HT1080 (cell line): ENCODE measurements around the gene SLC6A17. TPM values are rescaled to one million over a fixed set of nuclear protein-coding genes. Genes with fewer than 3 reads are reported as not detected.
A peak's percentile ranks its signal among the peaks of the same experiment; 100 is the strongest.

Experiments used
- DNase-seq: peaks from one replicate; pipeline ENCODE4 v3.0.0-alpha.2; 2015; ENCODE audit warnings: low read depth
- total RNA-seq: library from RNA; depleted of rRNA; stranded (reverse); fragments of >200 nt; shearing (Covaris generic); gene quantifications from 2 replicates; pipeline ENCODE4 v1.2.3, GENCODE V29; 2014

SLC6A17 gene
- total RNA-seq, 1 experiment from 2014 or later: not detected

DNA sequence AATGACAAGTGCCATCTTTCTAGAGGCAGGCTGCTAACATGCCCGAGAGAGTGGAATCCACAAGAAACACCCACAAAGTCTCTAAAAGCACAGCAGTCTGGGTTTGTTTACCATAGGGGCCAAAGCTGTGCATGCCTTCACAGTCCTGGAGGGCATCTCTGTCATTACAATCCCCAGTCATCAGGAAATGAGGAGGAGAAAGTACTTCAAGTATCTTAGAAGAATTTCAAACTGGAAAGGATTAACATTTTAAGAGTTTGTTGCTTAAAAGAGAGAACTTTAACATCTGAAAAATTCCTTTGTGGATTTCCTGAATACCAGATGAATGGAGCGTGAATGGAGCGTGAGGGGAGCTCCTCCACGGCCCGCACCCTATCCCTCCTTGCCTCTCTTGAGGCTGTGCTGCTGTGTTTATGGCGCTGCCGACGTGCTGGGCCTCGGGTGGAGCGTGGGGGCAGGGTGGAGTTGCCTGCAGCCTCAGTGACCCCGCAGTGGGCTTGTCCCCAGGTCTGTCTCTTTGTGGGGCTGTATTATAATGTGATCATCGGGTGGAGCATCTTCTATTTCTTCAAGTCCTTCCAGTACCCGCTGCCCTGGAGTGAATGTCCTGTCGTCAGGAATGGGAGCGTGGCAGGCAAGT is 23.3 kb downstream of the SLC6A17 start:
- DNase-seq: no peak

DNA sequence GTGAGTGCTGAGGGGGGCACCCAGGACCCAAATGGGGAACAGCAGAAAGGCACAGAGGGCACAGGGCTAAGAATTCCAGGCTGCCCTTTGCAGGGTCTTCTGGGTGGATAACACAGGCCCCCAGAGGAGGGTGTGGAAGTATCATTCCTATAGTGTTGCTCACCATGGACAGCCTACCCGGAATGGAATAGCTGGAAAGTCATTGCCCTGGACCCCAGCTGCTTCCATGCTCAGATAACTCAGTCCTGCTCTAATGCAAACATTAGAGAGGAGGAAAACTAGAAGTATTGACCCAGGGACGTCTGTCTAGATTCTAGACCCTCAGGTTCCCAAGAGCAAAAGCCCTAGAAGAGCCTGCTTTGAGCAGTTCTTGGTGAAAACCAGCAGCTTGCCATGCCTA is 24.7 kb downstream of the SLC6A17 start:
- no peak for DNase-seq

DNA sequence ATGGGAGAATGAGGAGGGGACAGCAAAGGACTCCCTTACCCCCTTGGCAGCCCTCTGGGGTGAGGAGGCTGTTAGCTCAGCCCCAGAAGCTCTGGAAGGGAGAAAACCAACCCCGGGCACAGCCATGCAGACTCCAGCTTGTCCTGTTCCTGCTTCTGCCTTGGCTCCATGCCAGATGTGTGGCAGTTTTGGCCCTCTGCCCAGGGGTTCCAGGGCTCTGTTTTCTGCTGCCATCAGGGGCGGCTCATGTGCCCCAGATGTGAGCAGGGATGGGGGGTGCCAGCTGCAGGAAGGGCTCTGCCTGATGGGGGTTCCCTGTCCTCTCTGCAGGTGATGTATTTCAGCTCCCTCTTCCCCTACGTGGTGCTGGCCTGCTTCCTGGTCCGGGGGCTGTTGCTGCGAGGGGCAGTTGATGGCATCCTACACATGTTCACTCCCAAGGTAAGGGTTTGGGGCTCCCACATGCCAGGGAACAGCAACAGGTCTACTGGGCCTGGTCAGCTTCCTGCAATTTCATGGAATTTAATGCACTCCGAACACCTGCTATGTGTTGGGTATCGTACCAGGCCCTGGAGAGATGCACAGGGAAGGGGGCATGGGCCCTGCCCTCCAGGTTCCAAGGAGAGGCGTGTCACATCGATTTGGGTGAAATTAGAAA is 26.1 kb downstream of the SLC6A17 start:
- no peak for DNase-seq

DNA sequence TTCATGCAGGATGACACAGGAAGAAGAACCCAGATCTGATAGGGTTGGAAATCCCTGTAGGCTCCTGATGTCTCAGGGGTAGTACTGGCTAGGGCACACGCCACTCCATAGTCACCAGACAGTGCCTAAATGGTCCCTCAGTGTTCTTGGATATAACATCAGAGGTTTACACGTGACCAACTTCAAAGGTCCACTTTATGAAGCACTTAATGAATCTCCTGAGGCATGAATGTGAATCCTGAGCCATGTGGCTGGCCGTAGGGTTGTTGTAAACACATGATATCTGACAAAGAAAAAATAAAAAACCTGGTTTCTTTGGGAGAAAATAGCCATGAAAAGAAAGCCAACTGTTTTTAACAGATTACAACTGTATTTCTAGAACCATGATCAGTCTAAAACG is 27.5 kb downstream of the SLC6A17 start:
- no peak for DNase-seq

DNA sequence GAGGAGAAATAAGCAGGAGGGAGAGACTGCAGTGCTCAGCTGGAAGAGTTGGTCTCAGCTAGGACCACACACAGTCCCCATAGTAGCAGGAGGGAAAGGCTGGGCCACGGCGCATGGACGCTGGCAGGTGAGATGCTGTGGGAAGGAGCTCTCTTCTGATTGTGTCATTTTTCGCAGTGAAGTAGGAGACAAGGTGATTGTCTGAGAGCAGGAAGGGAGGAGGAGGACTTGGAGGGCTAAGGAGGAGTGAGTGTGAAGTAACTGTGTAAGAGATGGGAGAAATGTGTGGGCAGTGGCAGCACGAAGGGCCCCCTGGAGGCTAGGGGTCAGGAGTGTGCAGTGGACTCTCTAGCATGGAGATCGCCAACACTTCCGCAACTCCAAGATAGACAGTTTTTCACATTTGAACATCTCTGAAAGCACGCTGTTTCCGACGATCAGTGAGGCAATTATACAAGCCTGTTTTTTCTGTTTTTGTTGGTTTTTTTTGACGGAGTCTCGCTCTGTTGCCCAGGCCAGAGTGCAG is 33.4 kb downstream of the SLC6A17 start:
- no peak for DNase-seq

DNA sequence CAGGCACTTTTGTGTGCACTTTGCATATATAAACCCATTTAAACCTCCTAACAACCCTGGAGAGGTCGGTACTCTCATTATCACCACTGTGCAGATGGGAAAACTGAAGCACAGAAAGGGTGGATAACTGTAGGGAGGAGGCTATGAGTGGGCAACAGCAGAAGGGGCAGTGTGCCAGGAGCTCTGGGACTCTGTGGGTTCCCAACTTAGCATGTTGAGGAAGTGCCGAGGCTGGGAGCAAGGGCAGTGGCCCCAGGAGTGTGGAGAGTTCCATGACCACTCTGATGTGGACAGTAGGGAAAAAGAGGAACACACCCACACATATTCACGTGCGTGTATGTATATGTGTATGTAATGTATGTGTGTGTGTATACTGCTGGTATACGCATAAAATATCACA is 34.2 kb downstream of the SLC6A17 start:
- DNase-seq: no peak

DNA sequence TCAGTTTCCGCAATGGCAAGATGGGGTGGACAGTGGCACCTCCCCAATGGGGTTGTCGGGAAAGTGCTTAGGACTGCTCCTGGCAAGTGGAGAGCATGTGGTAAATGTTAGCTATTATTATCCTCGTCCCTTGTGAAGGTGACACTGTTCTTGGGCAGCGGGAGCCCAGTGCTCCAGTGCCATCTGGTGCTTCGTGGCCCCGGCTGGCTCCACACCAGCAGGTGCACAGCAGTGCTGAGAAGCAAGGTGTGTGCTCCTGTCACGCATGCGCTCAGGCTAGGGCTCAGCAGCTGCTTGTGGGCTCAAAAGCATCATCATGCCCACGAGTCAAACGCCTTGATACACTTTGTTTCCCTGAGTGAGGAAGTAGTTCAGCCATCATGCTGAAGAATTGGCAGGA is 34.9 kb downstream of the SLC6A17 start:
- no peak for DNase-seq

DNA sequence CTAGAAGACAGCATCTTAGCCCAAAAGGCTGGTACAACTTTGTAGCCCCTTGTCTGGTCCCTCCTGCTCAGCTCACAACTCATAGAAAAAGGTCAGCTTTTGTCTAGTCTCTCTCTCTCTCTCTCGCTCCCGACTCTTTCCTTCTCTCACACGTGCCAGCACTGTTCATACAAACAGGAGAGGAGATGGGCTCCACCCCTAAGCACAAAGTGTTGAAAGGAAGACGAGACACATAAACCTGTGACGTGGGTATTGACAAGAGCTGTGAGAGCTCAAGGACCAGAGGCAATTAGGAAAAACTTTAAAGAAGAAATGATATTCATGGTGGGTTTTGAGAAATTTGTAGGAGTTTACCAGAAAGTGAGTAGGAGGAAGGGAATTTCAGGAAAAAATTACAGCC is 36.3 kb downstream of the SLC6A17 start:
- DNase-seq: no peak

DNA sequence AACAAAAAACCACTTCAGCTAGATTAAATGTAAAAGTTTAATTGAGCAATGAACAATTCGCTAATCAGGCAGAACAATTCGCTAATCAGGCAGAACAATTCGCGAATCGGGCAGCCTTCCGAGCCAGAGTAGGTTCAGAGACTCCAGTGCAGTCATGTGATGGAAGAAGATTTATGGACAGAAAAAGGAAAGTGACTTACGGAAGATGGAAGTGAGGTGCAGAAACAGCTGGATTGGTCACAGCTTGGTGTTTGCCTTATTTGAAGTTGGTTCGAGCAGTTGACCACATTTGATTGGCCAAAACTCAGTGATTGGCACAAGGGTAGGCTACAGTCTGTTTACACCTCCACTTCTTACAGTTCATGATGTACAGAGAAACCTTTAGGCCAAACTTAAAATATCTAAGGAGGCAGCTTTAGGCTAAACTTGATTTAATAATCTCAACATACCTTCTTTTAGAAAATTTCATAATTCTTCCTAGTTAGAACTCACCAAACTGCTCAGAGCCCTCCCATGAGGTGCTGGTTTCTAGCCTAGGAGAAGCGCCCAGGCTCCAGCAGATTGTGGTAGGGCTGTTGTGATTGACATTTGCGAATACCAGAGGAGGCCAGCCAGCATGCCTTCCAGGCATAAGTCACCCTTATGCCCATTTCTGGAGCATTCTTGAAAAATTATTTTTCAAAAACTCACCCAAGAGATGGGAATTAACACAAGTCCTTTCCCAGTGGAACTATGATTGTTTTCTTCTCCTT is 37.0 kb downstream of the SLC6A17 start:
- DNase-seq: no peak

DNA sequence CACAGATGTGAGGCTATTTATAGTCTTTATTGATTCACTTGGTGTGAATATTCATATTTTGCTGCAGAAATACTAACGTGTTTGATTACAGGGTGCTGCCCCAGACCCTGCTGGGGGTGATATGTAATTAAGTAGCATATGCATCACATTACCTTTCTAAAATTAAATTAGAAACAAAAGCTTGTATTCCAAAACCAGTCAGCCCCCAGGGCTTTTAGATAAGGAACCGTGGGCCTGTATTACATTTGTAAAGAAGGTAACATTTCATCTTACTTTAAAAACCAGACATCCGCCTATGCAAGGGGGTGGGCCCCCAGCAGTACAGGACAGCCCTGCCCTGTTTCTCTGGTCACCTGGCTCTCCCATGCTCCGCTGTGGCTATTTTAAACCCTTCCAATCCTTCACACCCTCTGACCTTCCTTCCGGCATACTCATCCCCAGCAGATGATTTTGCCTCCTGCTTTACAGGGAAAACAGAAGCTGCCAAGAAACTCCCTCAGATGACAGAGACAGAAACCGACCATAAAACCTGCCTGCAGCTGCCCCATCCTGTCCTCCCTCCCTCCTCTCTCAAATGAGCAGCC is 37.8 kb downstream of the SLC6A17 start:
- peak; percentile 81 for DNase-seq

DNA sequence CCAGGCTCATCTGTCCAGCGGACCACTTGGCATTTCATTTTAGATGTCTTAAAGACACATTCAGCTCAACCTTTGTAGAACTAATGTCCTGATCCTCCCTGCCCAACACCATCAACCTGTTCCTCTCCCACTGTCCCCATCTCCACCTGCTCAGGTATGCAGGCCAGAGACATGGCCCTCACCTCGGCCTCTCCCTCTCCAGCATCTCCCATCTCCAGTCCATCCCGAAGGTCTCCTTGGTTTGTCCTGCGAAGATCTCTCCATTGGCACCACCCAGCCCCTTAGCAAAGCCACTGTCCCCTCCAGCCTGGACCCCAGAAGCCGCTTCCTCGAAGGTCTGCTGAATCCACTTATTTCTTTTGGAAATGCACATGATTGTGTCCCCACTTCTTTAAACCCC is 38.9 kb downstream of the SLC6A17 start:
- DNase-seq: no peak

DNA sequence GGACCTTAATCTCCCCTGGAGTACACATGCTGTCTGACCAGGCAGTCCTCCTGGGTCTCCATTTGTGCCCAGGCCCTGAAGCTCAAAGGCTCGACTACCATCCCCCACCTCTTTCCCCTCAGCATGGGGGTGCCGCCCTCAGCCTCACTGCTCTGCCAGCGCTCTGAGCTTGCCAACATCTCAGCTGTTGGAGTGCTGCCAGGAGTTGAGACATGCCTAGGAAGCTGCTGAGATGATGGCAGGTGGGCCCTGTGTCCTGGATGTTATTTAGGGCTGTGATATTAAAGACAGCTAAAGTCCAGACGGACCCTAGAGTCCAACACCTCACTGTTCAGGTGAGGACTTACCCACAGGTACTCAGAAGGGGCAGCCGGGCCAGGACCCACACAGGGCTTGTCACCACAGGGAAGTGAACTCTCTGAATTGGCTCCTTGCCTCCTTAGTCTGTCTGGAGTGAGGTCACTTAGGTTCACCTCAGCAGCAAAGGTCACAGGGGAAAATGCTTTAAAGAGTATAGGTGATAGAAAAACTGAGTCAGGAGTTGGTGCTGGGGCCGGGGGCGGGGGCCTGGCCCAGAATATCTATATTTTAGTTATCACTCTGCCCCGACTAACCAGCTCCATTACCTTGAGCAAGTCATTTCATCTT is 40.1 kb downstream of the SLC6A17 start:
- no peak for DNase-seq

DNA sequence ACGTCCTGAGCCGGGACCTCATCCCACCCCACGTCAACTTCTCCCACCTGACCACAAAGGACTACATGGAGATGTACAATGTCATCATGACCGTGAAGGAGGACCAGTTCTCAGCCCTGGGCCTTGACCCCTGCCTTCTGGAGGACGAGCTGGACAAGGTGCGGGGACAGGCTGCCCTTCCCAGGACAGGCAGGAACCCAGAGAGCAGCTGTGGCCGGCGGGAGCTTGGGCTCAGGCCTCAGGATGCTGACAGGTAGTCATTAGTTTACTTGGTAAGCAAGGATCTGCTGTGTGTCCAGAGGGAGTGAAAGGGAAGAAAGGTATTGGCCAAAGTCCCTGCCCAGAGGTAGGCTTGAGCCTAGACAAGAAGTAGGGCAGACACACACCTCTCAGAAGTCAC is 42.2 kb downstream of the SLC6A17 start:
- DNase-seq: no peak

DNA sequence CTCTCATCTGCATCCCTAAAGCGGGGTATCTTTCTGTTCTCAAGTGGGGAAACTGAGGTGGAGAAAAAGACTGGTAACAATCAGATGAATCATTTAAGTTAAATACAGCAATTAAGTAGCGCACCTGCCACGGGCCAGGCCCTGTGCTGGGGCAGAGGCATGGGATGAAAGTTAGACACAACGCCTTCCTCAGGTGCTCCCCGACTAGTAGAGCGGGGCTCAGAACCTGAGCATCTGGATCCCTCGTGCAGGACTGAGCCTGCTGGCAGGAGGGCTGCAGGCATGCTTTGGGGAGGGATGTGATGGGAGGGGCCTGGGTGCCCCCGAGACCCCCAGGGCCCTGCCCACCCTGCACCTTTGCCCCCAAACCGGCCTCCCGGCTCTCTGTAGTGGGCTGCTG is 44.9 kb downstream of the SLC6A17 start:
- no peak for DNase-seq

DNA sequence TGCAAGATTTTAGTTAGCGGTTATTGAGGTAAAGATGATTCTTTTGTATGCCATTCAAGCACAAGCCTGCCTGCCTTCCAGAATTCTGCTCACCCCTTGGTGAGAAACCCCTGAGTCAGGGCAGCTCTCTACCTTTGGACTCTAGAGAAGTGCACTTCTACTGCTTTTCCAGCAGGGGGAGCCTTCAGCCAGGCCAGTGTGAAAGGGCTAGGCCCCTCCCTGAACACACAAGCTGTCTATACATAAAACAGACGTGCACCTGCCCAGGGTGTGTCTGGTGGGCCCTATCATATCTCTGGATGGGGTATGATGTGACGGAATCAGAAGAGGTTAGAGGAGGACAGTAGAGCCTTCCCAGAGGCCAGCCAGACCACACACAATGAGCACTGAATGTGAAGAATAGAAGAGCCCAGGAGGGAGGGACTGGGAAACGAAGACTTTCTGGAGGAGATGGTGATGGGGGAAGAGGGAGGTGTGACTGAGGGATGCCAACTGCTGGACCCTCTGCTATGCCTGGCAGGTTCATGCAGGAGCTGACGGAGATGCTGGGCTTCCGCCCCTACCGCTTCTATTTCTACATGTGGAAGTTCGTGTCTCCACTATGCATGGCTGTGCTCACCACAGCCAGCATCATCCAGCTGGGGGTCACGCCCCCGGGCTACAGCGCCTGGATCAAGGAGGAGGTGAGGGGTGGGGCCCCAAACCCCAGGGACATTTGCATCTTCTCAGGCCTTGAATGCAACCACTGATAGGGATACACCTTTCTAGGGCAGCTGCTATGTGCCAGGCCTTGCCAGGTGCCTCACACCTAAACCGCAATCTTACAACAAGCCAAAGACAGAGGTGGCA is 46.8 kb downstream of the SLC6A17 start:
- peak; percentile 48 for DNase-seq

DNA sequence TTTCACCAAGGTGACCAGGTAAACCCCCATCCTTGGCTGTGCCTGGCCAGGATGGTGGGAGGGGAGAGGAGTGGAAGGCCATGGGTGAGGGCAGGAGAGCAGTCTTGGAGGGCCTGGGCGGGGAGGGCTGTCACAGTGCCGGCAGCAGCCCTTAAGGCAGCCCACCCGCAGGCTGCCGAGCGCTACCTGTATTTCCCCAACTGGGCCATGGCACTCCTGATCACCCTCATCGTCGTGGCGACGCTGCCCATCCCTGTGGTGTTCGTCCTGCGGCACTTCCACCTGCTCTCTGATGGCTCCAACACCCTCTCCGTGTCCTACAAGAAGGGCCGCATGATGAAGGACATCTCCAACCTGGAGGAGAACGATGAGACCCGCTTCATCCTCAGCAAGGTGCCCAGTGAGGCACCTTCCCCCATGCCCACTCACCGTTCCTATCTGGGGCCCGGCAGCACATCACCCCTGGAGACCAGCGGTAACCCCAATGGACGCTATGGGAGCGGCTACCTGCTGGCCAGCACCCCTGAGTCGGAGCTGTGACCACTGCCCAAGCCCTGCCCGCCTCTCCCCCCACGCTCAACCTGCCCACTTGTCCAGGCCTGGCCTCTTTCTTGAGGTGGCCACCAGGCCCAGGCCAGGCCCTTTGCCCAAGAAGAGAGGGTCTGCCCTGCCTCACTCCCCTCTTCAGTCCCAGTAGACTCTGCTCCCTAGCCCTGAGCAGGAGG is 47.8 kb downstream of the SLC6A17 start:
- no peak for DNase-seq

DNA sequence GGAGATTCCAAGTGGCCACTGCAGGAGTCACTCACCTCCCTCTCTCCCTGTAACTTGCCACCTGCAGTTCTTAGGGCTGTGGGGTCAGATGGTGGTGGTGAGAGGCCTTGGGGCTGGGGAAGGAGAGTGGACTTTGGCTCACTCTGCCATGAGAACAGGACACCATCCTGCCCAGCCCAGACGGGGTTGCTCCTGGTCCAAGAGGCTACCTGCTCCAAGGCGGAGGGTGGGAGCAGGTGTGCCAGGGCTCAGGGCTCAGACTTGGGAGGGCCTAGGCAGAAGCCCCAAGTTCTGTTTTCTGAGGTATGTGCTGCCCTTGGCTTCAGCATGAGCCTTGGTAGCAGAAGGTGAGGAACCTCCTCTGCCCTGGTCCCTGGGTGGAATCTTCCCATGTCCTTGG is 48.5 kb downstream of the SLC6A17 start:
- DNase-seq: no peak

DNA sequence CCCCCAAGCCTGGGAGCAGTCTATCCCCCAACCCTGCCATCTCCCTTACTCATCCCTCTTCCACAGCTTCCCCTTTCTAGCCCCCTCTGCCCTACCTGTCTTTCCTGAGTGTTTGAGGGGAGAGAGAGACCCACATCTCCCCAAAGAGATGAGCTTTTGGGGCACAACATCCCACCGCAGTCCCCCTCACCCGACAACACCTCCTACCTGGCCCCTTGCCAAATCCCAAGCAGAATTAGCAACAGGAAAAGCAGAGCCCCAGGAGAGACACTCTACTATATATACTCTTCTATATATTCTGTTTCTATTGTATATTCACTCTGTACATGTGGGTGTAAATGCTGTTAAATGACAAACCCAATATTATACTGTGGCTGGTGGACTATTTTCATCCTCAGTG is 49.9 kb downstream of the SLC6A17 start:
- DNase-seq: no peak

DNA sequence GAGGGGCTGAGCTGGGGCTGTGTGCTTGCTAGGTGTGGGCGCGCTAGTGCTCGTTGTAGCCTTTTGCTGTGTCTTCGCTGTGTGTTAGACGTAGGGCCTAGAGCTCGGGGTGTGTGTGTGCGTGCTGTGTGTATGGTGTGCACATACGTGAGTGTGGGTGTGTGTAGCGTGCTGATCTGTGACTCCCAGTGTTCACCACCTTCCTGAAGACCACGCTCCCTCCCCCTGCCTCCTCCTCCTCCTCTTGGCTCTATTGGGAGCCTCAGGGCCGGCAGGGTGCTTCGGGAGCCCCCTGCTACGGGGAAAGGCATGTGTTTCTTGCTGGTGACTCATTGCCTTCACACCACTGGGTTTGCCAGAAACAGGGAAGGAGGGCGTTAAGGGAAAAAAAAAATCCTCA is 50.4 kb downstream of the SLC6A17 start:
- DNase-seq: peak; percentile 34
